Left forelimb (tissue), 1 donor: ENCODE results near the gene CD6.
"Not testable (repeated sequence)": the region's sequence is repeated elsewhere in the genome, so short reads cannot be mapped to it uniquely, and the experiment has no call there.

Experiments
- DNase-seq: peaks from one replicate; pipeline ENCODE4 v3.0.0-alpha.2; 2018; ENCODE audit warnings: low spot score

Gene CD6

GRCh38 chr11:61055776-61056175, 84.3 kb downstream of the CD6 start:
- DNase-seq = no peak

DNA sequence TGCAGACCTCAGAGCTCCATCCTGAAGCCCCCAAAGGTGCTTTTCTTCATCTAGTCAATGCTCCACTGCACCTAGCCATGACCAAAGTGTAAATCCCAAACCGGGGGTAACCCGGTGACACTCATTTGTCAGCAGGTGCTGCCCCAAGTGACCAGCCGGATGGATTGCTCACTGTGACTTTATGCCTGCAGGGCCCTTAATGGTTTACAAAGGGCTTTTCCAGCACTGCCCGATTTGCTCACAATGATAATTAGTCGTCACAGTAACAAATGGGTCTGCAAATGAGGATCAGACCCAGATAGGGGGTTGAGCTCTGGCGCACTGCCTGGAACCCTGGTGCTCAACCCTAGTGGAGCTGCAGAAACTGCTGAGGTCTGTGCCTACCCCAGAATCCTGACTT, 85.1 kb downstream of the CD6 start:
- DNase-seq = no peak

DNA sequence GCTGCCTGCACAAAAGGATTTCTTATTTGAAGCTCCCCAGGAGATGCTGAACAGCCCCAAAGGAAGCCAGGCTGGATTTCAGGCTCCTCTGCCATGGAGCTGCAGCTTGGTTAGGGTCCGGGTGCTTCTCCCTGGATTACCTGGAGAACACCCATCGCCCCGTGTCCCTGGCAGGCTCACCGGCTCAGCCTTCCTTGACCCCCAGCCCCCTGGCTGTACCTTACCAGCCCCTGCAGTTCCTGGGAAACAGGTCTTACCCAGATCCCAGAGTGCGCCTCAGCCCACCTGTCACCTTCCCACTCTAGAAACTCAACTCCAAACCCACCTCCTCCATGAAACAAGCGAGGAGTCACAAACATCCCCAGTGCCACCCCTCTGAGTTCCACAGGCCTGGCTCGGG, 85.5 kb downstream of the CD6 start:
- DNase-seq = no peak

GRCh38 chr11:61057615-61058014, 86.1 kb downstream of the CD6 start:
- peak; percentile 36 for DNase-seq

GRCh38 chr11:61058583-61059259, 87.2 kb downstream of the CD6 start:
- DNase-seq = no peak

DNA sequence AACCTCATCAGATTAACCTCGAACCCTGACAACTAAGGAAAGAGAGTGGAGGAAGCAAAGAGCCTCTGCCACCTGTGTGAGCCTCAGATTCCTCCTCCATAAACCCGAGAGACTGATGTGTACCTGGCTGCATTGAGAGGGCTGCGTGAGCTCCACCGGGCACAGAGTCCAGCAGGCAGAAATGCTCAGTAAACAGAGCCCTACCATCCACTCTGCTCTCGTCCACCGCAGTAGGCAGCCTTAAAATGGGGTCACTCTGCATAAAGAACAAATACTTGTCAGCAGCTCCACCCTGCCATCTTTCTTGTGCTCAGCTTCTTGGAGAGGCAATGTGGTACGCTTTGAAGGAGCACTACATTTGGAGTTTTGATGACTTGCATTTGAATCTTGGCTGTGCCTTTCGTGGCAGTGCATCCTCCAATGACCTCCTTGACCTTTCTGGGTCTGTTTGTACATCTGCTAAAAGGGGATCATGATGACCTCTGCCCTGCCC, 87.8 kb downstream of the CD6 start:
- peak; percentile 25 for DNase-seq

GRCh38 chr11:61061081-61061826, 89.8 kb downstream of the CD6 start:
- no peak for DNase-seq

DNA sequence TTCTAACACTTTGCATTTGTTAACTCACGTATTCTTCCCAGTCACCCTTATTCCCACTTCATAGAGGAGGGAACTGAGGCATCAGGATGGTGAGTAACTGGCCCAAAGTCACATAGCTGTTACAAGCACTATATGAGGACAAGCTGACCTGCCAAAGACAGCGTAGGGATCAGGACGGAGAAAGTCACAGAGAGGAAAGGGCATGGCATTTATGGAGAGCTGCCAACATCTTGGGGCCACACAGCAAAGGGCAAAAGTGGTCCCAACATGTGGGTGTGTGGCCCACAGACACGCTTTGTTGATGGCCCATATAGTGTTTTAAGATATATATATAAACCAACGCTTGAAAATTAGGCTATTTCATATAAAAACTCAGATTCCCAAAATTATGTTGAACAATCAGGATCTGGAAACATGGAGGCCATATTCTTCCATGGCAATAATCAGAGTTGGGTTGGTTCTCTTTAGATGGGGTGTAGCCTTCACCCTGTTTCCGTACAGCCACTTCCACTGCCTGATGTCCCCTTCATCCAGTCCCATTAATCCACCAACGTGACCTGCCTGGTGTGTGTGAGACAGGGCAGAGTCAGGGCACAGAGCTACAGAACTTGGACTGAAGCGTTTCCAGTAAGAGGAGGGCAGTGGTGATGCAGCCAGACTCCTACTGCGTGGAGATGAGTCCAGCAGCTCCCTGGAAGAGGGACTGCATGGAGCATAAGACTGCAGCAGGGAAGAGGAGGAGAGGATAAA, 90.9 kb downstream of the CD6 start:
- no peak for DNase-seq

GRCh38 chr11:61065236-61065635, 93.8 kb downstream of the CD6 start:
- DNase-seq = not testable (repeated sequence)

GRCh38 chr11:61065955-61066638, 94.6 kb downstream of the CD6 start:
- DNase-seq = no peak

GRCh38 chr11:61066645-61067044, 95.2 kb downstream of the CD6 start:
- DNase-seq = peak; percentile 55

GRCh38 chr11:61067782-61068446, 96.4 kb downstream of the CD6 start:
- DNase-seq = no peak

- no peak for DNase-seq
These were observed 97.1 kb downstream of the CD6 start for GRCh38 chr11:61068581-61068980.

DNA sequence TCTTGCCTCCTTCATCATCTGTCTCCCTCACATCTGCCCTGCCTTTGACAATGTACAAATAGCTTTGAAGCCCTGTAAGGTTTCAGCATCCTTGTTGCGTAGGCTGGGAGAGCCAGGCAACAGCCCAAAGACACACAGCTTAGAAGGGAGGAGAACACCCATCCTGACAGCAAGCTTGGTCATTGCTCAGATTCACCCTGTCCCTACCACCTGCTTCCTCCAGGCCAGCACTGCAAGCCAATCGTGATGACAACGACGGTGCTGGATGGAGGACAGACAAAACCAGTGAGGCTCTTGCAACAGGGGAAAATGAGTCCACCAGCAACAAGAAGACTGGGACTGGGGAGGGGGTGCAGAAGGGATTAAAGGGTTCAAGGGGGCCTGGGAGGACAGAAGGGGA, 97.9 kb downstream of the CD6 start:
- peak; percentile 42 for DNase-seq
